Prostate gland (tissue), 2 donors: Measurements from ENCODE around the gene ASB6.

Experiments used
- CTCF ChIP-seq, 4 experiments: fragments of 200-600 bp in 2 of 4; fragments of 450-650 bp in 2 of 4; sonication (generic) in 2 of 4; IDR thresholded peaks; 1 replicate in 3 of 4; 2 replicates in 1 of 4; pipeline ENCODE4 v1.5.1; 2016 to 2019; ENCODE audit warnings: antibody characterized with exemption in 4 of 4, mild to moderate bottlenecking in 2 of 4, moderate library complexity in 2 of 4
- POLR2A ChIP-seq: fragments of 450-650 bp; IDR thresholded peaks from one replicate; pipeline ENCODE4 v1.6.1; 2016; ENCODE audit warnings: antibody characterized with exemption, mild to moderate bottlenecking

GRCh38 chr9:129607027-129607387, 34.9 kb downstream of the ASB6 start:
- no peak for TF ChIP-seq CTCF (IDR thresholded peaks at IDR 0.05)
- no peak for TF ChIP-seq POLR2A
